ENCODE results near the gene PTGES2. TPM values are rescaled to one million over a fixed set of nuclear protein-coding genes. Genes with fewer than 3 reads are reported as not detected.

Gene PTGES2
- total RNA-seq, 1 donor from 2014 or later: 44.1 TPM

DNA sequence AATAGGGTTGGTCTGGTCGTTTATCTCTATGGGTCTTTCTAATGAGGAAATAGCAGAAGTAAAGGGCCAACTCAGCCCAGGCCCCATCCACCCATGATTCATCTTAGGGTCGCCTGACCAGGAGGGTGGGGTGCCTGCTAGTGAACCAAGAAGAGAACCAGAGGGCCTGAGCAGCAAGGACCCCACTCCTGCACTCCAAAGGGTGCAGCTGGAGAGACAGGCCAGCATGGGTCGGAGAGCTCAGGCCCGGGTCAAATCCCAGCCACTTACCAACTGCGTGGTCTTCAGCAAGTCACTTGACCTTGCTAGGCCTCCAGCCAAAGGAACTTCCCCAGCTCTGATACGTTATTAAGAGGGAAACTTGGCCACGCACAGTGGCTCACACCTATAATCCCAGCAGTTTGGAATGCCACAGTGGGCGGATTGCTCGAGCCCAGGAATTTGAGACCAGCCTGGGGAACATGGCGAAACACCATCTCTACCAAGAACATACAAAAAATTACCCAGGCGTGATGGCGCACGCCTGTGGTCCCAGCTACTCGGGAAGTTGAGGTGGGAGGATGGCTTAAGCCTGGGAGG lies 36.9 kb upstream of the PTGES2 start:
- Mint-ChIP-seq H3K27ac (ENCODE audit: unreplicated experiment) (peak overlapping the region; percentile 58), H3K36me3 (ENCODE audit: low read depth, unreplicated experiment) (peaks cover 28% of the 10 kb centered on the region), H3K27me3 (ENCODE audit: low read depth, unreplicated experiment) (no peaks in the 10 kb centered on the region), H3K4me3 (ENCODE audit: unreplicated experiment) (no peak overlapping the region), H3K4me1 (ENCODE audit: low read depth, unreplicated experiment) (peaks cover 2% of the 10 kb centered on the region), H3K9me3 (ENCODE audit: unreplicated experiment) (no peaks in the 10 kb centered on the region)
- TF ChIP-seq, protein P1, sequence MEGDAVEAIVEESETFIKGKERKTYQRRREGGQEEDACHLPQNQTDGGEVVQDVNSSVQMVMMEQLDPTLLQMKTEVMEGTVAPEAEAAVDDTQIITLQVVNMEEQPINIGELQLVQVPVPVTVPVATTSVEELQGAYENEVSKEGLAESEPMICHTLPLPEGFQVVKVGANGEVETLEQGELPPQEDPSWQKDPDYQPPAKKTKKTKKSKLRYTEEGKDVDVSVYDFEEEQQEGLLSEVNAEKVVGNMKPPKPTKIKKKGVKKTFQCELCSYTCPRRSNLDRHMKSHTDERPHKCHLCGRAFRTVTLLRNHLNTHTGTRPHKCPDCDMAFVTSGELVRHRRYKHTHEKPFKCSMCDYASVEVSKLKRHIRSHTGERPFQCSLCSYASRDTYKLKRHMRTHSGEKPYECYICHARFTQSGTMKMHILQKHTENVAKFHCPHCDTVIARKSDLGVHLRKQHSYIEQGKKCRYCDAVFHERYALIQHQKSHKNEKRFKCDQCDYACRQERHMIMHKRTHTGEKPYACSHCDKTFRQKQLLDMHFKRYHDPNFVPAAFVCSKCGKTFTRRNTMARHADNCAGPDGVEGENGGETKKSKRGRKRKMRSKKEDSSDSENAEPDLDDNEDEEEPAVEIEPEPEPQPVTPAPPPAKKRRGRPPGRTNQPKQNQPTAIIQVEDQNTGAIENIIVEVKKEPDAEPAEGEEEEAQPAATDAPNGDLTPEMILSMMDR (IDR thresholded peaks at IDR 0.05; ENCODE audit: insufficient read depth, low read depth, low read length): no peak
- no peak for TF ChIP-seq EZH2 (IDR thresholded peaks at IDR 0.05; ENCODE audit: insufficient read depth, low read length)
- H2AFZ ChIP-seq (ENCODE audit: low read depth, low read length): no peak overlapping the region
- no peak overlapping the region for H3K9ac ChIP-seq (ENCODE audit: low read length)
- H3K27me3 ChIP-seq (ENCODE audit: insufficient read depth, low read length): no peaks in the 10 kb centered on the region
- DNase-seq (ENCODE audit: low read depth) (peak; percentile 51), FAIRE-seq (no peak)
- no peak overlapping the region for H3K4me2 ChIP-seq (ENCODE audit: low read length)
- no peaks in the 10 kb centered on the region for H3K9me3 ChIP-seq (ENCODE audit: insufficient read depth, low read depth, low read length)
- no peak overlapping the region for H3K4me3 ChIP-seq (ENCODE audit: insufficient read depth, low read depth, low read length)
- peaks cover 53% of the 10 kb centered on the region for H4K20me1 ChIP-seq (ENCODE audit: insufficient read depth, low read length)
- peaks cover 21% of the 10 kb centered on the region for H3K36me3 ChIP-seq (ENCODE audit: insufficient read depth, low read length)
- peaks cover 17% of the 10 kb centered on the region for H3K4me1 ChIP-seq (ENCODE audit: insufficient read depth, low read length)
- H3K79me2 ChIP-seq (ENCODE audit: insufficient read depth, low read length): peaks cover 27% of the 10 kb centered on the region
- no peak overlapping the region for H3K27ac ChIP-seq (ENCODE audit: low read depth, low read length)

DNA sequence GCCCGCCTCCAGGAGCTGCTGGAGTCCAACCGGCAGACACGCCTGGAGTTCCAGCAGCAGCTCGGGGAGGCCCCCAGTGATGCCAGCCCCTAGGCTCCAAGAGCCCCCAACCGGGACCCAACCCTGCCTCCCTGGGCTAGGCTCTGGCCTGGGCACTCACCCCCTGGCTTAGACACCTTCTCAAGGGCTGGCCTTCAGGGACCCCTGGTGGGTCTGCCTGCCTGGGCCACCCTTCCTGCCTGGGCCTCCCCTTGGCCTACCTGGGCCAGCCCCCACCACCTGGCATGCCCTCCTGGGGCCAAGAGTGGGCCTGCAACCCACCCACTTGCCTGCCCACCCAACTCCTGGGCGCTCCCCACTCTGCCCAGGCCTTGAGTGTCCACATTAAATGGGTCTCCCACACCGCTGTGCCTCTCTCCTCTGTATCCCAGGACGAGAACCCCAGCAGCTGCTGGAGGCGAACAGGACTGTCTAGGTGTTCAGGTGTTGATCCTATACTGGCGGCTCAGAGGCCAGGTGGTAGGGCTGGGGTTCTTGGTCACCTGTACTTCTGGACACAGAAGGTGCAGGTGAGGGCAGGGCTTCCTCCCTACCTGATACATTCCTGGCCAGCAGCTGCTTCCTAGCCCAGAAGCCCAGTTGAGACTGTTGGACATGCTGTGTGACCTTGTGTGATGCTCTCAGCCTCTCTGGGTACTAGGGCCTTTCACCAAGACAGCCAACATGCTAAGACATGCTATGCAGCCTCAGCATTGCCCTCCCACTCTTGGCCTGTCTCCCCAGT lies 36.2 kb upstream of the PTGES2 start:
- DNase-seq (ENCODE audit: low read depth) (no peak), FAIRE-seq (no peak)
- H3K9me3 Mint-ChIP-seq (ENCODE audit: unreplicated experiment): no peaks in the 10 kb centered on the region
- peaks cover 52% of the 10 kb centered on the region for H4K20me1 ChIP-seq (ENCODE audit: insufficient read depth, low read length)
- no peak overlapping the region for H2AFZ ChIP-seq (ENCODE audit: low read depth, low read length)
- H3K27me3 ChIP-seq (ENCODE audit: insufficient read depth, low read length): no peaks in the 10 kb centered on the region
- H3K36me3 ChIP-seq (ENCODE audit: insufficient read depth, low read length): peaks cover 19% of the 10 kb centered on the region
- H3K4me3 ChIP-seq (ENCODE audit: insufficient read depth, low read depth, low read length): no peak overlapping the region
- H3K4me3 Mint-ChIP-seq (ENCODE audit: unreplicated experiment): no peak overlapping the region
- H3K9ac ChIP-seq (ENCODE audit: low read length): no peak overlapping the region
- no peak overlapping the region for H3K27ac Mint-ChIP-seq (ENCODE audit: unreplicated experiment)
- TF ChIP-seq, protein P1 (IDR thresholded peaks at IDR 0.05; ENCODE audit: insufficient read depth, low read depth, low read length): no peak
- TF ChIP-seq EZH2 (IDR thresholded peaks at IDR 0.05; ENCODE audit: insufficient read depth, low read length): no peak
- H3K27ac ChIP-seq (ENCODE audit: low read depth, low read length): no peak overlapping the region
- no peak overlapping the region for H3K4me2 ChIP-seq (ENCODE audit: low read length)
- peaks cover 15% of the 10 kb centered on the region for H3K4me1 ChIP-seq (ENCODE audit: insufficient read depth, low read length)
- H3K79me2 ChIP-seq (ENCODE audit: insufficient read depth, low read length): peaks cover 27% of the 10 kb centered on the region
- H3K27me3 Mint-ChIP-seq (ENCODE audit: low read depth, unreplicated experiment): no peaks in the 10 kb centered on the region
- H3K36me3 Mint-ChIP-seq (ENCODE audit: low read depth, unreplicated experiment): peaks cover 24% of the 10 kb centered on the region
- H3K9me3 ChIP-seq (ENCODE audit: insufficient read depth, low read depth, low read length): no peaks in the 10 kb centered on the region
- H3K4me1 Mint-ChIP-seq (ENCODE audit: low read depth, unreplicated experiment): peaks cover 2% of the 10 kb centered on the region
